Measurements from ENCODE around the gene FADS3. TPM values are rescaled to one million over a fixed set of nuclear protein-coding genes. Genes with fewer than 3 reads are reported as not detected.

The FADS3 gene
- total and polyA plus RNA-seq, 2 of the 13 experiments (the other 11 are each of a cell fraction or from before 2014, with no cell fraction given): 13.4 to 23.2 TPM

GRCh38 chr11:61899146-61899841 is 7.9 kb upstream of the FADS3 start (continued):
- TF ChIP-seq CHD4 (IDR thresholded peaks at IDR 0.05; ENCODE audit: borderline replicate concordance, low read length) (no peak), ESRRA (CRISPR knock-in tag; IDR thresholded peaks at IDR 0.05; ENCODE audit: low read depth) (no peak), NR0B2 (CRISPR knock-in tag; IDR thresholded peaks at IDR 0.05) (no peak), YEATS2 (CRISPR knock-in tag; IDR thresholded peaks at IDR 0.05; ENCODE audit: borderline replicate concordance) (peak; percentile 64; the same call in 1 of the 2 replicates), BCLAF1 (IDR thresholded peaks at IDR 0.05) (no peak), FOXP1 (IDR thresholded peaks at IDR 0.05) (no peak), FOXP1 (CRISPR knock-in tag; IDR thresholded peaks at IDR 0.05) (no peak), GMEB1 (CRISPR knock-in tag; IDR thresholded peaks at IDR 0.05; ENCODE audit: borderline replicate concordance) (0 out of 2 replicates have a peak, but pooled peaks have one; percentile 27), AGO2 (optimal IDR thresholded peaks at IDR 0.05; ENCODE audit: low read depth, low read length) (no peak), RORA (CRISPR knock-in tag; IDR thresholded peaks at IDR 0.05) (no peak), TEAD2 (CRISPR knock-in tag; IDR thresholded peaks at IDR 0.05) (no peak), DR1 (CRISPR knock-in tag; IDR thresholded peaks at IDR 0.05) (no peak), LCORL (IDR thresholded peaks at IDR 0.05) (no peak), LCORL (CRISPR knock-in tag; IDR thresholded peaks at IDR 0.05) (peak; percentile 46; the same call in 1 of the 2 replicates), NKX3-1 (CRISPR knock-in tag; IDR thresholded peaks at IDR 0.05) (no peak), HDAC2 (CRISPR knock-in tag; IDR thresholded peaks at IDR 0.05) (peak; percentile 55; the same call in 1 of the 2 replicates), ARNT2 (CRISPR knock-in tag; IDR thresholded peaks at IDR 0.05; ENCODE audit: low read depth) (no peak), ZNF660 (CRISPR knock-in tag; IDR thresholded peaks at IDR 0.05; ENCODE audit: borderline replicate concordance, low read depth) (no peak), ZSCAN25 (CRISPR knock-in tag; IDR thresholded peaks at IDR 0.05) (peak; percentile 68; the same call in 1 of the 2 replicates), TARDBP (CRISPR knock-in tag; IDR thresholded peaks at IDR 0.05) (no peak), CEBPB (IDR thresholded peaks at IDR 0.05; ENCODE audit: borderline replicate concordance, low read depth, low read length) (no peak), ZNF256 (CRISPR knock-in tag; conservative IDR thresholded peaks at IDR 0.05) (0 out of 2 replicates have a peak, but pooled peaks have one; percentile 73), PPARG (CRISPR knock-in tag; conservative IDR thresholded peaks at IDR 0.05) (0 out of 2 replicates have a peak, but pooled peaks have one; percentile 41), ZNF556 (CRISPR knock-in tag; IDR thresholded peaks at IDR 0.05; ENCODE audit: borderline replicate concordance) (peak; percentile 25; the same call in 1 of the 2 replicates), ZNF543 (CRISPR knock-in tag; IDR thresholded peaks at IDR 0.05) (no peak), ZNF552 (CRISPR knock-in tag; IDR thresholded peaks at IDR 0.05; ENCODE audit: borderline replicate concordance) (no peak), ZNF143 (CRISPR knock-in tag; IDR thresholded peaks at IDR 0.05) (no peak), HNRNPK (IDR thresholded peaks at IDR 0.05; ENCODE audit: low read depth, low read length, poor library complexity, severe bottlenecking) (no peak)
